CD4-positive, CD25-positive, alpha-beta regulatory T cell (primary cell): ENCODE data around the gene DGAT2L6. TPM values are rescaled to one million over a fixed set of nuclear protein-coding genes. Genes with fewer than 3 reads are reported as not detected.
A peak's percentile ranks its signal among the peaks of the same experiment; 100 is the strongest.

Experiments used
- ATAC-seq, 2 donors: fragments of 150-1000 bp; cut with Tn5 transposase; one replicate each; pipeline ENCODE4 v1.10.0; 2021; ENCODE audit warnings: low read depth in 2 of 2, moderate number of reproducible peaks in 2 of 2, moderate library complexity in 1 of 2
- DNase-seq, 3 donors: peaks; one replicate each; pipeline versions ENCODE4 v3.0.0 to v3.0.0-alpha.2; 2012 to 2022; ENCODE audit warnings: mixed read lengths in 1 of 3
- H3K27ac ChIP-seq: one replicate; pipeline ENCODE4 v1.7.0; 2013; ENCODE audit warnings: mild to moderate bottlenecking, low read length; ENCODE audit not compliant: insufficient read depth, poor library complexity, severe bottlenecking
- H3K27me3 ChIP-seq: one replicate; pipeline ENCODE4 v1.7.0; 2013; ENCODE audit warnings: low read length; ENCODE audit not compliant: control insufficient read depth, insufficient read depth
- H3K36me3 ChIP-seq: one replicate; pipeline ENCODE4 v1.7.0; 2013; ENCODE audit warnings: mild to moderate bottlenecking, low read length, moderate library complexity; ENCODE audit not compliant: control insufficient read depth, insufficient read depth
- H3K4me1 ChIP-seq: 2 replicates; pipeline ENCODE4 v1.7.0; 2013; ENCODE audit warnings: mild to moderate bottlenecking, low read length; ENCODE audit not compliant: insufficient read depth, control insufficient read depth, poor library complexity, severe bottlenecking
- H3K4me3 ChIP-seq: one replicate; pipeline ENCODE4 v1.7.0; 2013; ENCODE audit warnings: low read depth, mild to moderate bottlenecking, low read length, moderate library complexity
- H3K9me3 ChIP-seq, 2 experiments: 1 replicate in 1 of 2; 2 replicates in 1 of 2; pipeline ENCODE4 v1.7.0; 2013; ENCODE audit warnings: low read length in 2 of 2, mild to moderate bottlenecking in 1 of 2, moderate library complexity in 1 of 2; ENCODE audit not compliant: control insufficient read depth in 2 of 2
- H3K27ac Mint-ChIP-seq, 3 donors: one replicate each; pipeline ENCODE4 v1.8.0; 2020 to 2022; ENCODE audit warnings: mild to moderate bottlenecking in 3 of 3, mixed read lengths in 3 of 3, moderate library complexity in 2 of 3
- H3K27me3 Mint-ChIP-seq: one replicate; pipeline ENCODE4 v1.8.0; 2022; ENCODE audit warnings: mild to moderate bottlenecking, mixed read lengths
- H3K36me3 Mint-ChIP-seq: one replicate; pipeline ENCODE4 v1.8.0; 2020; ENCODE audit warnings: mixed read lengths
- H3K4me1 Mint-ChIP-seq, 4 donors: one replicate each; pipeline ENCODE4 v1.8.0; 2020 to 2022; ENCODE audit warnings: mixed read lengths in 4 of 4, mild to moderate bottlenecking in 1 of 4
- H3K4me3 Mint-ChIP-seq, 4 donors: one replicate each; pipeline ENCODE4 v1.8.0; 2020 to 2022; ENCODE audit warnings: mild to moderate bottlenecking in 4 of 4, mixed read lengths in 4 of 4, moderate library complexity in 3 of 4
- H3K9me3 Mint-ChIP-seq, 7 donors: one replicate each; pipeline ENCODE4 v1.8.0; 2020 to 2022; ENCODE audit warnings: mixed read lengths in 7 of 7, mild to moderate bottlenecking in 3 of 7, moderate library complexity in 2 of 7
- polyA plus RNA-seq, 4 donors: library from polyadenylated mRNA; unstranded; fragments of 300-500 nt; fragmentation: Illumina TruSeq; gene quantifications; one replicate each; pipeline ENCODE4 v1.2.3, GENCODE V29; 2021
- total RNA-seq: library from RNA; stranded (reverse); gene quantifications from one replicate; pipeline ENCODE4 v1.2.3, GENCODE V29; 2022

DGAT2L6 gene
- total RNA-seq (not detected), polyA plus RNA-seq (not detected)

- ATAC-seq = no peak
- Histone ChIP-seq H3K4me1 (no peaks in the 10 kb centered on the region), H3K9me3 (no peaks in the 10 kb centered on the region), H3K36me3 (no peaks in the 10 kb centered on the region), H3K27ac (no peak within 1 kb of the TSS), H3K27me3 (no peaks in the 10 kb centered on the region), H3K4me3 (no peak within 1 kb of the TSS)
- no peaks in the 10 kb centered on the region for H3K27me3 Mint-ChIP-seq
- DNase-seq = peak in 1 of 3 donors; percentile 29
- peaks cover 0 to 1% (median 0%) of the 10 kb centered on the region in 7 donors for H3K9me3 Mint-ChIP-seq
- no peak within 1 kb of the TSS for H3K4me3 Mint-ChIP-seq
- no peak within 1 kb of the TSS for H3K27ac Mint-ChIP-seq
- no peaks in the 10 kb centered on the region for H3K4me1 Mint-ChIP-seq
- no peaks in the 10 kb centered on the region for H3K36me3 Mint-ChIP-seq
Observed at GRCh38 chrX:70176938-70177533, at the start of gene DGAT2L6. TSS of gene DGAT2L6 (plus strand) at chrX:70177483. CDS start at chrX:70177583, 100 bp downstream.

- peaks cover 5% of the 10 kb centered on the region for H3K4me1 ChIP-seq
- no peak overlapping the region for H3K4me3 Mint-ChIP-seq
- no peak for ATAC-seq
- H3K27ac Mint-ChIP-seq = no peak overlapping the region
- H3K36me3 ChIP-seq = no peaks in the 10 kb centered on the region
- H3K27me3 ChIP-seq = no peaks in the 10 kb centered on the region
- no peaks in the 10 kb centered on the region for H3K9me3 Mint-ChIP-seq
- no peaks in the 10 kb centered on the region for H3K36me3 Mint-ChIP-seq
- no peak for DNase-seq
- H3K27ac ChIP-seq = no peak overlapping the region
- H3K27me3 Mint-ChIP-seq = peaks cover 5% of the 10 kb centered on the region
- no peak overlapping the region for H3K4me3 ChIP-seq
- peaks cover 0 to 17% (median 9%) of the 10 kb centered on the region in 4 donors for H3K4me1 Mint-ChIP-seq
- H3K9me3 ChIP-seq = no peaks in the 10 kb centered on the region
Observed at GRCh38 chrX:70128071-70128470, 49.2 kb upstream of the DGAT2L6 start.

- Histone ChIP-seq H3K36me3 (no peaks in the 10 kb centered on the region), H3K27ac (no peak overlapping the region), H3K9me3 (no peaks in the 10 kb centered on the region), H3K4me1 (peaks cover 12% of the 10 kb centered on the region), H3K4me3 (no peak overlapping the region), H3K27me3 (no peaks in the 10 kb centered on the region)
- Mint-ChIP-seq H3K4me3 (no peak overlapping the region), H3K27me3 (no peaks in the 10 kb centered on the region), H3K9me3 (no peaks in the 10 kb centered on the region), H3K27ac (no peak overlapping the region), H3K4me1 (peaks cover 0 to 29% (median 16%) of the 10 kb centered on the region in 4 donors), H3K36me3 (no peaks in the 10 kb centered on the region)
- DNase-seq (no peak), ATAC-seq (no peak)
Observed at GRCh38 chrX:70129816-70130215, 47.5 kb upstream of the DGAT2L6 start.

- Histone ChIP-seq H3K27ac (peak overlapping the region; percentile 86), H3K27me3 (no peaks in the 10 kb centered on the region), H3K4me3 (peak overlapping the region; percentile 97), H3K4me1 (peaks cover 19% of the 10 kb centered on the region), H3K36me3 (peaks cover 6% of the 10 kb centered on the region), H3K9me3 (no peaks in the 10 kb centered on the region)
- ATAC-seq = no peak
- Mint-ChIP-seq H3K4me1 (peaks cover 0 to 46% (median 22%) of the 10 kb centered on the region in 4 donors), H3K27me3 (no peaks in the 10 kb centered on the region), H3K9me3 (no peaks in the 10 kb centered on the region), H3K4me3 (peak overlapping the region; percentile 5 to 95 (median 39)), H3K36me3 (peaks cover 10% of the 10 kb centered on the region), H3K27ac (peak overlapping the region in 2 of 3 donors; percentile 21 to 97)
- DNase-seq = peak in 2 of 3 donors; percentile 6 to 9
Observed at GRCh38 chrX:70132224-70132623, 45.1 kb upstream of the DGAT2L6 start.

GRCh38 chrX:70132877-70133302 is 44.4 kb upstream of the DGAT2L6 start:
- H3K36me3 Mint-ChIP-seq = peaks cover 13% of the 10 kb centered on the region
- peaks cover 0 to 48% (median 22%) of the 10 kb centered on the region in 4 donors for H3K4me1 Mint-ChIP-seq
- H3K4me3 Mint-ChIP-seq = peak overlapping the region; percentile 95 to 99 (median 98)
- H3K27me3 Mint-ChIP-seq = no peaks in the 10 kb centered on the region
- H3K4me1 ChIP-seq = peaks cover 19% of the 10 kb centered on the region
- H3K27me3 ChIP-seq = no peaks in the 10 kb centered on the region
- H3K27ac Mint-ChIP-seq = peak overlapping the region; percentile 97 to 98 (median 97)
- H3K9me3 ChIP-seq = no peaks in the 10 kb centered on the region
- no peaks in the 10 kb centered on the region for H3K9me3 Mint-ChIP-seq
- H3K4me3 ChIP-seq = peak overlapping the region; percentile 97
- DNase-seq (peak in 1 of 3 donors; percentile 53), ATAC-seq (peak; percentile 25 to 34)
- peak overlapping the region; percentile 86 for H3K27ac ChIP-seq
- peaks cover 6% of the 10 kb centered on the region for H3K36me3 ChIP-seq

GRCh38 chrX:70133303-70134115 is 43.8 kb upstream of the DGAT2L6 start, which contains the start of gene IGBP1:
TSS of gene IGBP1 (plus strand) at chrX:70133447. CDS start at chrX:70133948, 501 bp downstream.
- H3K4me1 ChIP-seq = peaks cover 19% of the 10 kb centered on the region
- H3K36me3 ChIP-seq = peaks cover 6% of the 10 kb centered on the region
- no peaks in the 10 kb centered on the region for H3K27me3 ChIP-seq
- ATAC-seq (peak; percentile 89), DNase-seq (peak; percentile 76 to 92 (median 85))
- no peaks in the 10 kb centered on the region for H3K9me3 ChIP-seq
- peak within 1 kb of the TSS; percentile 86 for H3K27ac ChIP-seq
- Mint-ChIP-seq H3K27ac (peak within 1 kb of the TSS; percentile 97 to 98 (median 97)), H3K27me3 (no peaks in the 10 kb centered on the region), H3K9me3 (no peaks in the 10 kb centered on the region), H3K4me1 (peaks cover 0 to 46% (median 20%) of the 10 kb centered on the region in 4 donors), H3K4me3 (peak within 1 kb of the TSS; percentile 95 to 99 (median 98)), H3K36me3 (peaks cover 13% of the 10 kb centered on the region)
- peak within 1 kb of the TSS; percentile 97 for H3K4me3 ChIP-seq

GRCh38 chrX:70134116-70134477 is 43.2 kb upstream of the DGAT2L6 start:
- DNase-seq (no peak), ATAC-seq (peak in 1 of 2 donors; percentile 11)
- H3K36me3 Mint-ChIP-seq = peaks cover 13% of the 10 kb centered on the region
- H3K4me3 Mint-ChIP-seq = peak overlapping the region; percentile 95 to 99 (median 98)
- no peaks in the 10 kb centered on the region for H3K9me3 ChIP-seq
- H3K4me1 Mint-ChIP-seq = peaks cover 0 to 40% (median 18%) of the 10 kb centered on the region in 4 donors
- H3K27ac ChIP-seq = peak overlapping the region; percentile 86
- no peaks in the 10 kb centered on the region for H3K27me3 ChIP-seq
- H3K4me3 ChIP-seq = peak overlapping the region; percentile 97
- peaks cover 19% of the 10 kb centered on the region for H3K4me1 ChIP-seq
- no peaks in the 10 kb centered on the region for H3K9me3 Mint-ChIP-seq
- H3K27me3 Mint-ChIP-seq = no peaks in the 10 kb centered on the region
- H3K36me3 ChIP-seq = peaks cover 6% of the 10 kb centered on the region
- peak overlapping the region; percentile 97 to 98 (median 97) for H3K27ac Mint-ChIP-seq
